ENCODE data around the gene IPCEF1. TPM values are rescaled to one million over a fixed set of nuclear protein-coding genes. Genes with fewer than 3 reads are reported as not detected.

Gene IPCEF1
- total and polyA plus RNA-seq, 4 donors: 0.46 to 2.8 (median 1.3) TPM

DNA sequence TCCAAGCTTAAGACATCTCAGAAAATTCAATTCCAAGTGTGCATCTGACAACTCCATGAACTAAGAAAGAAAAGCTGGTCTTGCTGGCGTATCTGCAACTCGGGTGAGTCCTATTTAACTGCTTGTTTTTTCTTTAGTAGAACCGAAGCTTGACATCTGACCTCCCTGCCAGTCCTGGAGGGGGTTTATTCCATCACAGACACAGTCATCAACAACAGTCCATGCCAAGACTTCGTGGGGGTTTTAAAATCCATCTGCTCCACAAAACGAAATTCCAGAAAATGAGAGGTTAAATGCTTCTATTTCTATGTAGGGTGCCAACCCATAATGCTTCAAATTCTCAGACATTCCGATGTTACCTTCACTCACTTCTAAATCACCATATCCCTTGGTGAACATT, 133.9 kb downstream of the IPCEF1 start:
- Histone ChIP-seq H3K4me3 (ENCODE audit: low read depth in 1 of 3, low read length in 3 of 3) (no peak overlapping the region), H3K9me3 (ENCODE audit: control insufficient read depth in 4 of 4, low read length in 3 of 4) (no peaks in the 10 kb centered on the region), H3K9ac (ENCODE audit: low read depth in 1 of 2, low read length in 2 of 2) (no peak overlapping the region), H3K4me1 (ENCODE audit: control insufficient read depth in 4 of 4, insufficient read depth in 4 of 4, low read length in 3 of 4) (no peaks in the 10 kb centered on the region), H3K27ac (ENCODE audit: low read depth in 1 of 2, low read length in 2 of 2) (no peak overlapping the region), H3K27me3 (ENCODE audit: control insufficient read depth in 4 of 4, insufficient read depth in 4 of 4, low read length in 3 of 4) (no peaks in the 10 kb centered on the region), H3K36me3 (ENCODE audit: control insufficient read depth in 4 of 4, insufficient read depth in 3 of 4, low read depth in 1 of 4, low read length in 3 of 4) (no peaks in the 10 kb centered on the region)
- 82% methylated on average over 6 of the region's 6 CpGs for WGBS
- DNase-seq (ENCODE audit: low spot score): no peak
- TF ChIP-seq, protein P1, sequence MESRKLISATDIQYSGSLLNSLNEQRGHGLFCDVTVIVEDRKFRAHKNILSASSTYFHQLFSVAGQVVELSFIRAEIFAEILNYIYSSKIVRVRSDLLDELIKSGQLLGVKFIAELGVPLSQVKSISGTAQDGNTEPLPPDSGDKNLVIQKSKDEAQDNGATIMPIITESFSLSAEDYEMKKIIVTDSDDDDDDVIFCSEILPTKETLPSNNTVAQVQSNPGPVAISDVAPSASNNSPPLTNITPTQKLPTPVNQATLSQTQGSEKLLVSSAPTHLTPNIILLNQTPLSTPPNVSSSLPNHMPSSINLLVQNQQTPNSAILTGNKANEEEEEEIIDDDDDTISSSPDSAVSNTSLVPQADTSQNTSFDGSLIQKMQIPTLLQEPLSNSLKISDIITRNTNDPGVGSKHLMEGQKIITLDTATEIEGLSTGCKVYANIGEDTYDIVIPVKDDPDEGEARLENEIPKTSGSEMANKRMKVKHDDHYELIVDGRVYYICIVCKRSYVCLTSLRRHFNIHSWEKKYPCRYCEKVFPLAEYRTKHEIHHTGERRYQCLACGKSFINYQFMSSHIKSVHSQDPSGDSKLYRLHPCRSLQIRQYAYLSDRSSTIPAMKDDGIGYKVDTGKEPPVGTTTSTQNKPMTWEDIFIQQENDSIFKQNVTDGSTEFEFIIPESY (IDR thresholded peaks at IDR 0.05): no peak
- TF ChIP-seq TAF1 (conservative IDR thresholded peaks at IDR 0.05) (no peak), ATF3 (IDR thresholded peaks at IDR 0.05) (no peak), YY1 (IDR thresholded peaks at IDR 0.05) (no peak), MAX (IDR thresholded peaks at IDR 0.05) (no peak), HNF4G (IDR thresholded peaks at IDR 0.05) (no peak), JUND (IDR thresholded peaks at IDR 0.05) (no peak), RXRA (IDR thresholded peaks at IDR 0.05) (no peak), FOXA1 (IDR thresholded peaks at IDR 0.05) (no peak), NR2F2 (IDR thresholded peaks at IDR 0.05) (no peak), FOXA2 (IDR thresholded peaks at IDR 0.05) (no peak), EGR1 (IDR thresholded peaks at IDR 0.05; ENCODE audit: low read depth in 2 of 2) (no peak), HNF4A (conservative IDR thresholded peaks at IDR 0.05) (no peak)
- TF ChIP-seq, protein P2, sequence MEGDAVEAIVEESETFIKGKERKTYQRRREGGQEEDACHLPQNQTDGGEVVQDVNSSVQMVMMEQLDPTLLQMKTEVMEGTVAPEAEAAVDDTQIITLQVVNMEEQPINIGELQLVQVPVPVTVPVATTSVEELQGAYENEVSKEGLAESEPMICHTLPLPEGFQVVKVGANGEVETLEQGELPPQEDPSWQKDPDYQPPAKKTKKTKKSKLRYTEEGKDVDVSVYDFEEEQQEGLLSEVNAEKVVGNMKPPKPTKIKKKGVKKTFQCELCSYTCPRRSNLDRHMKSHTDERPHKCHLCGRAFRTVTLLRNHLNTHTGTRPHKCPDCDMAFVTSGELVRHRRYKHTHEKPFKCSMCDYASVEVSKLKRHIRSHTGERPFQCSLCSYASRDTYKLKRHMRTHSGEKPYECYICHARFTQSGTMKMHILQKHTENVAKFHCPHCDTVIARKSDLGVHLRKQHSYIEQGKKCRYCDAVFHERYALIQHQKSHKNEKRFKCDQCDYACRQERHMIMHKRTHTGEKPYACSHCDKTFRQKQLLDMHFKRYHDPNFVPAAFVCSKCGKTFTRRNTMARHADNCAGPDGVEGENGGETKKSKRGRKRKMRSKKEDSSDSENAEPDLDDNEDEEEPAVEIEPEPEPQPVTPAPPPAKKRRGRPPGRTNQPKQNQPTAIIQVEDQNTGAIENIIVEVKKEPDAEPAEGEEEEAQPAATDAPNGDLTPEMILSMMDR (IDR thresholded peaks at IDR 0.05; ENCODE audit: low read depth, low read length, missing input control): no peak

DNA sequence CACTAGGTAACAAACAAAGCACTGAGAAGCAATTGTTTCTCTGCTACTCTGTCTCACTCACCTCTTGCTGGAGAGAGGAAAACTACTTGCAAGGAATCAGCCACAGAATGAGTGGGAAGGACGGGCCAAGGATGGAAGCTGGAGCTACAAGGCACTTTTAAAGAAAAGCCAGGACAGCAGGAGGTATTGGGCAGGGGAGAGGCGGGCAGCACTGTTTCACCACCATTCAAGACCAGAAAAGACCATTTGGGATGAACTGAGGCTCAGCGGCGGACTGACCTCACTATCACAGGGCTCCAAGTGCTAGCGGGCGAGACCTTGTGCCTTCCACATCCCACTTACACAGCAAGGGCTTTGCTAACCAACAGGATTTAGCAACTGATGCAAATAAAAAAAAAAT, 137.4 kb downstream of the IPCEF1 start:
- Histone ChIP-seq H3K4me3 (ENCODE audit: low read depth in 1 of 3, low read length in 3 of 3) (no peak overlapping the region), H3K27me3 (ENCODE audit: control insufficient read depth in 4 of 4, insufficient read depth in 4 of 4, low read length in 3 of 4) (no peaks in the 10 kb centered on the region), H3K27ac (ENCODE audit: low read depth in 1 of 2, low read length in 2 of 2) (no peak overlapping the region), H3K36me3 (ENCODE audit: control insufficient read depth in 4 of 4, insufficient read depth in 3 of 4, low read depth in 1 of 4, low read length in 3 of 4) (no peaks in the 10 kb centered on the region), H3K9ac (ENCODE audit: low read depth in 1 of 2, low read length in 2 of 2) (no peak overlapping the region), H3K9me3 (ENCODE audit: control insufficient read depth in 4 of 4, low read length in 3 of 4) (no peaks in the 10 kb centered on the region), H3K4me1 (ENCODE audit: control insufficient read depth in 4 of 4, insufficient read depth in 4 of 4, low read length in 3 of 4) (no peaks in the 10 kb centered on the region)
- WGBS: 85% methylated on average over 6 of the region's 6 CpGs
- DNase-seq (ENCODE audit: low spot score): no peak
- TF ChIP-seq, protein P1 (IDR thresholded peaks at IDR 0.05): no peak
- TF ChIP-seq NR2F2 (IDR thresholded peaks at IDR 0.05) (no peak), FOXA1 (IDR thresholded peaks at IDR 0.05) (no peak), REST (IDR thresholded peaks at IDR 0.05) (no peak), RXRA (IDR thresholded peaks at IDR 0.05) (no peak), MAX (IDR thresholded peaks at IDR 0.05) (no peak), RAD21 (IDR thresholded peaks at IDR 0.05) (no peak), ATF3 (IDR thresholded peaks at IDR 0.05) (no peak), EGR1 (IDR thresholded peaks at IDR 0.05; ENCODE audit: low read depth in 2 of 2) (no peak), SP1 (IDR thresholded peaks at IDR 0.05) (no peak), GABPA (IDR thresholded peaks at IDR 0.05 in 1 of 2, conservative IDR thresholded peaks at IDR 0.05 in 1 of 2) (no peak), HNF4A (conservative IDR thresholded peaks at IDR 0.05) (no peak), FOXA2 (IDR thresholded peaks at IDR 0.05) (no peak), YY1 (IDR thresholded peaks at IDR 0.05) (no peak), TAF1 (conservative IDR thresholded peaks at IDR 0.05) (no peak)

All from liver (tissue), 9 donors.